Measurements from ENCODE around the gene ANK3. TPM values are rescaled to one million over a fixed set of nuclear protein-coding genes. Genes with fewer than 3 reads are reported as not detected.

The ANK3 gene
- total RNA-seq, 1 experiment from 2014 or later, result 69.6 TPM

DNA sequence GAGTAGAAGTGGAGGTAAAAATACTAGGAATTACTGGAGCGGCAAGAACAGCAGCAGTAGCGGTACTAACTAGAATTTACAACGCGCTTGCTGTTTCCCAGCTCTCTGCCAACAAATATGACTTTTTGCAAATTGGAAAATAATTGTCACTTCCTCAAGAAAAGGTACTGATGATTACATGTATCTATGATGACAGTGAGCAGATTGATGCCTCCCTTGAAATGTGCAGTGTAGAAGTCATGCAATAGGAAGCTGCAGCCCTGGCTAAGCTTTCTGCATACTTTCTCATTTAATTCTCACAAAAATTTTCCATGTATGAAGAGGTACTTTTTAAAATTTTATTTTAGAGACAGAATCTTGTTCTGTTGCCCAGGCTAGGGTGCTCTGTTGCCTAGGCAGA, 49.9 kb downstream of the ANK3 start (continued):
- TF ChIP-seq, protein P1, sequence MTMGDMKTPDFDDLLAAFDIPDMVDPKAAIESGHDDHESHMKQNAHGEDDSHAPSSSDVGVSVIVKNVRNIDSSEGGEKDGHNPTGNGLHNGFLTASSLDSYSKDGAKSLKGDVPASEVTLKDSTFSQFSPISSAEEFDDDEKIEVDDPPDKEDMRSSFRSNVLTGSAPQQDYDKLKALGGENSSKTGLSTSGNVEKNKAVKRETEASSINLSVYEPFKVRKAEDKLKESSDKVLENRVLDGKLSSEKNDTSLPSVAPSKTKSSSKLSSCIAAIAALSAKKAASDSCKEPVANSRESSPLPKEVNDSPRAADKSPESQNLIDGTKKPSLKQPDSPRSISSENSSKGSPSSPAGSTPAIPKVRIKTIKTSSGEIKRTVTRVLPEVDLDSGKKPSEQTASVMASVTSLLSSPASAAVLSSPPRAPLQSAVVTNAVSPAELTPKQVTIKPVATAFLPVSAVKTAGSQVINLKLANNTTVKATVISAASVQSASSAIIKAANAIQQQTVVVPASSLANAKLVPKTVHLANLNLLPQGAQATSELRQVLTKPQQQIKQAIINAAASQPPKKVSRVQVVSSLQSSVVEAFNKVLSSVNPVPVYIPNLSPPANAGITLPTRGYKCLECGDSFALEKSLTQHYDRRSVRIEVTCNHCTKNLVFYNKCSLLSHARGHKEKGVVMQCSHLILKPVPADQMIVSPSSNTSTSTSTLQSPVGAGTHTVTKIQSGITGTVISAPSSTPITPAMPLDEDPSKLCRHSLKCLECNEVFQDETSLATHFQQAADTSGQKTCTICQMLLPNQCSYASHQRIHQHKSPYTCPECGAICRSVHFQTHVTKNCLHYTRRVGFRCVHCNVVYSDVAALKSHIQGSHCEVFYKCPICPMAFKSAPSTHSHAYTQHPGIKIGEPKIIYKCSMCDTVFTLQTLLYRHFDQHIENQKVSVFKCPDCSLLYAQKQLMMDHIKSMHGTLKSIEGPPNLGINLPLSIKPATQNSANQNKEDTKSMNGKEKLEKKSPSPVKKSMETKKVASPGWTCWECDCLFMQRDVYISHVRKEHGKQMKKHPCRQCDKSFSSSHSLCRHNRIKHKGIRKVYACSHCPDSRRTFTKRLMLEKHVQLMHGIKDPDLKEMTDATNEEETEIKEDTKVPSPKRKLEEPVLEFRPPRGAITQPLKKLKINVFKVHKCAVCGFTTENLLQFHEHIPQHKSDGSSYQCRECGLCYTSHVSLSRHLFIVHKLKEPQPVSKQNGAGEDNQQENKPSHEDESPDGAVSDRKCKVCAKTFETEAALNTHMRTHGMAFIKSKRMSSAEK (CRISPR knock-in tag; IDR thresholded peaks at IDR 0.05; ENCODE audit: borderline replicate concordance), result no peak
- TF ChIP-seq, protein P2, sequence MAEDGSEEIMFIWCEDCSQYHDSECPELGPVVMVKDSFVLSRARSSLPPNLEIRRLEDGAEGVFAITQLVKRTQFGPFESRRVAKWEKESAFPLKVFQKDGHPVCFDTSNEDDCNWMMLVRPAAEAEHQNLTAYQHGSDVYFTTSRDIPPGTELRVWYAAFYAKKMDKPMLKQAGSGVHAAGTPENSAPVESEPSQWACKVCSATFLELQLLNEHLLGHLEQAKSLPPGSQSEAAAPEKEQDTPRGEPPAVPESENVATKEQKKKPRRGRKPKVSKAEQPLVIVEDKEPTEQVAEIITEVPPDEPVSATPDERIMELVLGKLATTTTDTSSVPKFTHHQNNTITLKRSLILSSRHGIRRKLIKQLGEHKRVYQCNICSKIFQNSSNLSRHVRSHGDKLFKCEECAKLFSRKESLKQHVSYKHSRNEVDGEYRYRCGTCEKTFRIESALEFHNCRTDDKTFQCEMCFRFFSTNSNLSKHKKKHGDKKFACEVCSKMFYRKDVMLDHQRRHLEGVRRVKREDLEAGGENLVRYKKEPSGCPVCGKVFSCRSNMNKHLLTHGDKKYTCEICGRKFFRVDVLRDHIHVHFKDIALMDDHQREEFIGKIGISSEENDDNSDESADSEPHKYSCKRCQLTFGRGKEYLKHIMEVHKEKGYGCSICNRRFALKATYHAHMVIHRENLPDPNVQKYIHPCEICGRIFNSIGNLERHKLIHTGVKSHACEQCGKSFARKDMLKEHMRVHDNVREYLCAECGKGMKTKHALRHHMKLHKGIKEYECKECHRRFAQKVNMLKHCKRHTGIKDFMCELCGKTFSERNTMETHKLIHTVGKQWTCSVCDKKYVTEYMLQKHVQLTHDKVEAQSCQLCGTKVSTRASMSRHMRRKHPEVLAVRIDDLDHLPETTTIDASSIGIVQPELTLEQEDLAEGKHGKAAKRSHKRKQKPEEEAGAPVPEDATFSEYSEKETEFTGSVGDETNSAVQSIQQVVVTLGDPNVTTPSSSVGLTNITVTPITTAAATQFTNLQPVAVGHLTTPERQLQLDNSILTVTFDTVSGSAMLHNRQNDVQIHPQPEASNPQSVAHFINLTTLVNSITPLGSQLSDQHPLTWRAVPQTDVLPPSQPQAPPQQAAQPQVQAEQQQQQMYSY (CRISPR knock-in tag; IDR thresholded peaks at IDR 0.05), result no peak
- TF ChIP-seq ESRRA (CRISPR knock-in tag; IDR thresholded peaks at IDR 0.05; ENCODE audit: borderline replicate concordance), result no peak
- TF ChIP-seq IRF2 (CRISPR knock-in tag; IDR thresholded peaks at IDR 0.05; ENCODE audit: borderline replicate concordance, low read depth), result no peak
- TF ChIP-seq, protein P3, sequence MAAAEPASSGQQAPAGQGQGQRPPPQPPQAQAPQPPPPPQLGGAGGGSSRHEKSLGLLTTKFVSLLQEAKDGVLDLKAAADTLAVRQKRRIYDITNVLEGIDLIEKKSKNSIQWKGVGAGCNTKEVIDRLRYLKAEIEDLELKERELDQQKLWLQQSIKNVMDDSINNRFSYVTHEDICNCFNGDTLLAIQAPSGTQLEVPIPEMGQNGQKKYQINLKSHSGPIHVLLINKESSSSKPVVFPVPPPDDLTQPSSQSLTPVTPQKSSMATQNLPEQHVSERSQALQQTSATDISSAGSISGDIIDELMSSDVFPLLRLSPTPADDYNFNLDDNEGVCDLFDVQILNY (CRISPR knock-in tag; IDR thresholded peaks at IDR 0.05), result no peak
- TF ChIP-seq, protein P4, sequence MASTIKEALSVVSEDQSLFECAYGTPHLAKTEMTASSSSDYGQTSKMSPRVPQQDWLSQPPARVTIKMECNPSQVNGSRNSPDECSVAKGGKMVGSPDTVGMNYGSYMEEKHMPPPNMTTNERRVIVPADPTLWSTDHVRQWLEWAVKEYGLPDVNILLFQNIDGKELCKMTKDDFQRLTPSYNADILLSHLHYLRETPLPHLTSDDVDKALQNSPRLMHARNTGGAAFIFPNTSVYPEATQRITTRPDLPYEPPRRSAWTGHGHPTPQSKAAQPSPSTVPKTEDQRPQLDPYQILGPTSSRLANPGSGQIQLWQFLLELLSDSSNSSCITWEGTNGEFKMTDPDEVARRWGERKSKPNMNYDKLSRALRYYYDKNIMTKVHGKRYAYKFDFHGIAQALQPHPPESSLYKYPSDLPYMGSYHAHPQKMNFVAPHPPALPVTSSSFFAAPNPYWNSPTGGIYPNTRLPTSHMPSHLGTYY (CRISPR knock-in tag; IDR thresholded peaks at IDR 0.05), result no peak
- TF ChIP-seq OVOL2 (CRISPR knock-in tag; IDR thresholded peaks at IDR 0.05; ENCODE audit: borderline replicate concordance), result no peak
- no peak for TF ChIP-seq KAT7 (CRISPR knock-in tag; IDR thresholded peaks at IDR 0.05; ENCODE audit: borderline replicate concordance)
- no peak for TF ChIP-seq ZNF396 (CRISPR knock-in tag; IDR thresholded peaks at IDR 0.05; ENCODE audit: borderline replicate concordance)
- no peak for TF ChIP-seq RELA (CRISPR knock-in tag; IDR thresholded peaks at IDR 0.05; ENCODE audit: borderline replicate concordance)
- no peak for TF ChIP-seq PRRX2 (CRISPR knock-in tag; IDR thresholded peaks at IDR 0.05)

DNA sequence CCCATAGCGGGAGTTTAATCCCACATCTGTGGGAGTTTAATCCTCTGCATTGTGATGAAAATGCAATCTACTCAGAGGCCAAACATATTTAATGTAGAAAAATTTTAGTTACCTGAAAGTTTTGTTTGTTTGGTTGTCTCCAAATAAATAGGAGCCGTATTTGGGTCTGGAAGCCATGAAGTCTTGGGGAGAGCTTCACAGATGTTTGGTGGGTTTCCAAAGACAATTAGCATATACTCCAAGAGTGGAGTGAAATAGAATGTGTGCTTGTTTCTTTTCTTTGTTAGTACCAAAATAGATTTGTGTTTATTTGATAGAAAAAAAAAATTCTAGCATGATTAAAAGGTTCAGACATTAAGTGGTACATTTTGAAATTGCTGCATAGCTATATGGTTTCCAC, 50.9 kb downstream of the ANK3 start:
- Mint-ChIP-seq H3K27ac (peak overlapping the region; percentile 9; the same call in 1 of the 2 replicates), H3K27me3 (ENCODE audit: low read depth) (no peaks in the 10 kb centered on the region), H3K4me3 (peak overlapping the region; percentile 10; the same call in 1 of the 2 replicates), H3K9me3 (no peaks in the 10 kb centered on the region), H3K36me3 (no peaks in the 10 kb centered on the region), H3K4me1 (peaks cover 53% of the 10 kb centered on the region)
- TF ChIP-seq FOXK1 (CRISPR knock-in tag; IDR thresholded peaks at IDR 0.05), result no peak
- TF ChIP-seq, protein P5, sequence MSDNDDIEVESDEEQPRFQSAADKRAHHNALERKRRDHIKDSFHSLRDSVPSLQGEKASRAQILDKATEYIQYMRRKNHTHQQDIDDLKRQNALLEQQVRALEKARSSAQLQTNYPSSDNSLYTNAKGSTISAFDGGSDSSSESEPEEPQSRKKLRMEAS (CRISPR knock-in tag; IDR thresholded peaks at IDR 0.05), result no peak
- TF ChIP-seq ZBTB21 (CRISPR knock-in tag; IDR thresholded peaks at IDR 0.05; ENCODE audit: borderline replicate concordance), result no peak
- ChIA-PET CTCF (interaction anchor here (0.5 kb wide), 1 partner anchor 662 kb away, joined by 5 read pairs; no protein-coding TSS in a partner anchor), POLR2A (no interaction called here)
- DNase-seq (ENCODE audit: low spot score) (no peak), ATAC-seq (no peak)

Measured in WTC11 (cell line).